HepG2 (cell line): ENCODE measurements around the gene PRKCZ. TPM values are rescaled to one million over a fixed set of nuclear protein-coding genes. Genes with fewer than 3 reads are reported as not detected.

Experiments
- AGO1 ChIP-seq: fragments of 200-400 bp; formaldehyde crosslinking; IDR thresholded peaks from 2 replicates; pipeline ENCODE4 v1.6.1; 2017; ENCODE audit warnings: mild to moderate bottlenecking, low read depth, low read length, moderate library complexity; ENCODE audit not compliant: poor library complexity, severe bottlenecking
- DMAP1 ChIP-seq: IDR thresholded peaks from 2 replicates; pipeline ENCODE4 v1.6.1; 2016
- HMGXB3 ChIP-seq: sonication (generic); formaldehyde crosslinking; IDR thresholded peaks from 2 replicates; pipeline ENCODE4 v1.4.0; 2020; ENCODE audit warnings: missing genetic modification reagents, borderline replicate concordance
- JUN ChIP-seq: sonication (generic); formaldehyde crosslinking; IDR thresholded peaks from 2 replicates; pipeline ENCODE4 v1.4.0; 2020; ENCODE audit warnings: mild to moderate bottlenecking, missing genetic modification reagents
- MAFF ChIP-seq: IDR thresholded peaks from 2 replicates; pipeline ENCODE4 v1.6.1; 2011; ENCODE audit warnings: low read depth, low read length, improper control_type of control experiment
- MYC ChIP-seq: sonication (generic); formaldehyde crosslinking; IDR thresholded peaks from 2 replicates; pipeline ENCODE4 v1.9.0; 2021; ENCODE audit warnings: missing genetic modification reagents, borderline replicate concordance
- RFXANK ChIP-seq: IDR thresholded peaks from 2 replicates; pipeline ENCODE4 v1.6.1; 2016
- SNAI1 ChIP-seq: sonication (generic); formaldehyde crosslinking; IDR thresholded peaks from 2 replicates; pipeline ENCODE4 v1.5.0; 2020; ENCODE audit warnings: mild to moderate bottlenecking, missing genetic modification reagents, borderline replicate concordance
- TOE1 ChIP-seq: sonication (generic); formaldehyde crosslinking; IDR thresholded peaks from 2 replicates; pipeline ENCODE4 v1.4.0; 2020; ENCODE audit warnings: mild to moderate bottlenecking, missing genetic modification reagents
- YEATS2 ChIP-seq: sonication (generic); formaldehyde crosslinking; IDR thresholded peaks from 2 replicates; pipeline ENCODE4 v1.4.0; 2020; ENCODE audit warnings: missing genetic modification reagents, borderline replicate concordance
- ZBTB46 ChIP-seq: sonication (generic); formaldehyde crosslinking; IDR thresholded peaks from 2 replicates; pipeline ENCODE4 v1.4.0; 2020; ENCODE audit warnings: mild to moderate bottlenecking, missing genetic modification reagents, borderline replicate concordance
- ZNF567 ChIP-seq: sonication (generic); formaldehyde crosslinking; IDR thresholded peaks from 2 replicates; pipeline ENCODE4 v1.8.1; 2023; ENCODE audit warnings: mild to moderate bottlenecking, missing genetic modification reagents, borderline replicate concordance
- ZNF605 ChIP-seq: sonication (generic); formaldehyde crosslinking; IDR thresholded peaks from 2 replicates; pipeline ENCODE4 v1.8.0; 2022; ENCODE audit warnings: mild to moderate bottlenecking, missing genetic modification reagents
- polyA plus RNA-seq, 8 experiments: library from polyadenylated mRNA; depleted of rRNA in 3 of 8; stranded (reverse) in 7 of 8; unstranded in 1 of 8; fragments of >200 nt; fragmentation: Illumina TruSeq in 4 of 8; extraction: Trizol in 4 of 8; gene quantifications; 2 replicates each; pipeline versions ENCODE4 v1.2.1 to v1.2.3, GENCODE V29; 2011 to 2016; ENCODE audit warnings: low read depth in 4 of 8, missing spikeins in 1 of 8, mixed read lengths in 1 of 8; ENCODE audit not compliant: insufficient read depth in 1 of 8
- total RNA-seq, 5 experiments: library from RNA; depleted of rRNA; stranded (reverse); fragments of >200 nt; fragmentation: Illumina TruSeq; extraction: Trizol; gene quantifications; 2 replicates each; pipeline ENCODE4 v1.2.3, GENCODE V29; 2016; ENCODE audit warnings: low read depth in 1 of 5
- TF ChIP-seq, protein P1 (sequence below): sonication (generic); formaldehyde crosslinking; IDR thresholded peaks from 2 replicates; pipeline ENCODE4 v1.4.0; 2020; ENCODE audit warnings: missing genetic modification reagents, borderline replicate concordance
- TF ChIP-seq, protein P2 (sequence below), 2 experiments: sonication (generic) in 1 of 2; formaldehyde crosslinking in 1 of 2; IDR thresholded peaks; 2 replicates each; pipeline versions ENCODE4 v1.4.0 to v1.6.1; 2016 to 2020; ENCODE audit warnings: borderline replicate concordance in 1 of 2, low read depth in 1 of 2, mild to moderate bottlenecking in 1 of 2, missing genetic modification reagents in 1 of 2
- TF ChIP-seq, protein P3 (sequence below): IDR thresholded peaks from 2 replicates; pipeline ENCODE4 v1.6.1; 2016; ENCODE audit warnings: missing genetic modification reagents, missing compliant biosample characterization

PRKCZ gene
- total and polyA plus RNA-seq, 2 of the 13 experiments (the other 11 are each of a cell fraction or from before 2014, with no cell fraction given): 34.7 to 85.2 TPM

DNA sequence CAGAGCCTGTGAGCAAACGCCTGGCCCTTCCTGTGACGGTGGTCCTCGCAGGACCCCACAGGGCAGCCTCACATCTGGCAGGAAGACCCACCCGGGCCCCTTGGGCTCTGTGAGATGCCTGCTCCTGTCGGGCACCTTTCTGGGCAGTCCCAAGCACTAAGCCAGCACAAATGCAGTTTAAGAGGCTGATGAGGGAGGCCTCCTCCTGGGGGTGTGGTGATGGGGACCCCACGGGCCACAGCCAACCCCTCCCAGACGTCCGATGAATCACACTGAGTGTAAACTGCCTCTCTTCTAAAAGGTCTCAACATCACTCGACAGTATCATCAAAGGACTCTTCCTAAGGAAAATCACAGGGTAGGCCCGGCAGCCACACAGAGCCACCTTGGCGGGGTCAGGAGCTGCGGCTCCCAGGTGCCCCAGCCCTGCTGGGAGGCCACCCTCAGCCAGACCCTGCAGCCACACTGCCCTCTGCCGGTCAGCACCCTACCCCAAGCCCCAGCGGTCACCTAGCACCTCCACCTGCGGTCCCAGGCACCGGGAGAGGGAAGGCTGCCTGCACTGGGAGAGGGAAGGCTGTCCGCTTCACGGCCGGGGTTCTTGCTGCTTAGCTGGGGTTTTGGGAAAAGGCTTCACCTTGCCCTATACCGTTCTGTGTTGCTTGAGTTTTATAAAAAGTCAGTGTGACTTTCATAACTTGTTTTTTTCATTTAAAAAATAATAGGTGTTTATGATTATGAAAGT is 3.9 kb upstream of the PRKCZ start (continued):
- TF ChIP-seq AGO1: peak; percentile 4
- no peak for TF ChIP-seq TOE1
- TF ChIP-seq SNAI1 (CRISPR knock-in tag): no peak
- TF ChIP-seq ZNF567 (CRISPR knock-in tag): 0 out of 2 replicates have a peak, but pooled peaks have one; percentile 19
- no peak; the same call in 1 of the 2 replicates for TF ChIP-seq MYC (CRISPR knock-in tag)
- no peak for TF ChIP-seq HMGXB3 (CRISPR knock-in tag)
- no peak for TF ChIP-seq MAFF
- TF ChIP-seq ZNF605: no peak
- TF ChIP-seq, protein P1, sequence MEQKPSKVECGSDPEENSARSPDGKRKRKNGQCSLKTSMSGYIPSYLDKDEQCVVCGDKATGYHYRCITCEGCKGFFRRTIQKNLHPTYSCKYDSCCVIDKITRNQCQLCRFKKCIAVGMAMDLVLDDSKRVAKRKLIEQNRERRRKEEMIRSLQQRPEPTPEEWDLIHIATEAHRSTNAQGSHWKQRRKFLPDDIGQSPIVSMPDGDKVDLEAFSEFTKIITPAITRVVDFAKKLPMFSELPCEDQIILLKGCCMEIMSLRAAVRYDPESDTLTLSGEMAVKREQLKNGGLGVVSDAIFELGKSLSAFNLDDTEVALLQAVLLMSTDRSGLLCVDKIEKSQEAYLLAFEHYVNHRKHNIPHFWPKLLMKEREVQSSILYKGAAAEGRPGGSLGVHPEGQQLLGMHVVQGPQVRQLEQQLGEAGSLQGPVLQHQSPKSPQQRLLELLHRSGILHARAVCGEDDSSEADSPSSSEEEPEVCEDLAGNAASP (CRISPR knock-in tag): no peak
- TF ChIP-seq RFXANK (CRISPR knock-in tag): no peak
- TF ChIP-seq, protein P2, sequence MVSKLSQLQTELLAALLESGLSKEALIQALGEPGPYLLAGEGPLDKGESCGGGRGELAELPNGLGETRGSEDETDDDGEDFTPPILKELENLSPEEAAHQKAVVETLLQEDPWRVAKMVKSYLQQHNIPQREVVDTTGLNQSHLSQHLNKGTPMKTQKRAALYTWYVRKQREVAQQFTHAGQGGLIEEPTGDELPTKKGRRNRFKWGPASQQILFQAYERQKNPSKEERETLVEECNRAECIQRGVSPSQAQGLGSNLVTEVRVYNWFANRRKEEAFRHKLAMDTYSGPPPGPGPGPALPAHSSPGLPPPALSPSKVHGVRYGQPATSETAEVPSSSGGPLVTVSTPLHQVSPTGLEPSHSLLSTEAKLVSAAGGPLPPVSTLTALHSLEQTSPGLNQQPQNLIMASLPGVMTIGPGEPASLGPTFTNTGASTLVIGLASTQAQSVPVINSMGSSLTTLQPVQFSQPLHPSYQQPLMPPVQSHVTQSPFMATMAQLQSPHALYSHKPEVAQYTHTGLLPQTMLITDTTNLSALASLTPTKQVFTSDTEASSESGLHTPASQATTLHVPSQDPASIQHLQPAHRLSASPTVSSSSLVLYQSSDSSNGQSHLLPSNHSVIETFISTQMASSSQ (IDR thresholded peaks at IDR 0.05; ENCODE audit: low read depth): no peak
- TF ChIP-seq, protein P2 (CRISPR knock-in tag; IDR thresholded peaks at IDR 0.05; ENCODE audit: borderline replicate concordance): no peak; the same call in 1 of the 2 replicates
- TF ChIP-seq, protein P3, sequence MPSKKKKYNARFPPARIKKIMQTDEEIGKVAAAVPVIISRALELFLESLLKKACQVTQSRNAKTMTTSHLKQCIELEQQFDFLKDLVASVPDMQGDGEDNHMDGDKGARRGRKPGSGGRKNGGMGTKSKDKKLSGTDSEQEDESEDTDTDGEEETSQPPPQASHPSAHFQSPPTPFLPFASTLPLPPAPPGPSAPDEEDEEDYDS (CRISPR knock-in tag): no peak; the same call in 1 of the 2 replicates
- TF ChIP-seq YEATS2 (CRISPR knock-in tag): peak; percentile 23
- TF ChIP-seq DMAP1 (CRISPR knock-in tag): no peak
- TF ChIP-seq ZBTB46 (CRISPR knock-in tag): no peak
- TF ChIP-seq JUN: no peak
